Pulmonary artery endothelial cell (primary cell): Measurements from ENCODE around the gene ZNF799. TPM values are rescaled to one million over a fixed set of nuclear protein-coding genes. Genes with fewer than 3 reads are reported as not detected.
"Not testable (repeated sequence)": the region's sequence is repeated elsewhere in the genome, so short reads cannot be mapped to it uniquely, and the experiment has no call there.

ENCODE experiments used
- DNase-seq: peaks from one replicate; pipeline ENCODE4 v3.0.0-alpha.2; 2011; ENCODE audit warnings: low read depth, low spot score
- total RNA-seq: library from RNA; depleted of rRNA; stranded (reverse); fragments of >200 nt; gene quantifications from 2 replicates; pipeline ENCODE4 v1.2.3, GENCODE V29; 2014

ZNF799 gene
- total RNA-seq, 1 donor from 2014 or later, result 4.4 TPM

DNA sequence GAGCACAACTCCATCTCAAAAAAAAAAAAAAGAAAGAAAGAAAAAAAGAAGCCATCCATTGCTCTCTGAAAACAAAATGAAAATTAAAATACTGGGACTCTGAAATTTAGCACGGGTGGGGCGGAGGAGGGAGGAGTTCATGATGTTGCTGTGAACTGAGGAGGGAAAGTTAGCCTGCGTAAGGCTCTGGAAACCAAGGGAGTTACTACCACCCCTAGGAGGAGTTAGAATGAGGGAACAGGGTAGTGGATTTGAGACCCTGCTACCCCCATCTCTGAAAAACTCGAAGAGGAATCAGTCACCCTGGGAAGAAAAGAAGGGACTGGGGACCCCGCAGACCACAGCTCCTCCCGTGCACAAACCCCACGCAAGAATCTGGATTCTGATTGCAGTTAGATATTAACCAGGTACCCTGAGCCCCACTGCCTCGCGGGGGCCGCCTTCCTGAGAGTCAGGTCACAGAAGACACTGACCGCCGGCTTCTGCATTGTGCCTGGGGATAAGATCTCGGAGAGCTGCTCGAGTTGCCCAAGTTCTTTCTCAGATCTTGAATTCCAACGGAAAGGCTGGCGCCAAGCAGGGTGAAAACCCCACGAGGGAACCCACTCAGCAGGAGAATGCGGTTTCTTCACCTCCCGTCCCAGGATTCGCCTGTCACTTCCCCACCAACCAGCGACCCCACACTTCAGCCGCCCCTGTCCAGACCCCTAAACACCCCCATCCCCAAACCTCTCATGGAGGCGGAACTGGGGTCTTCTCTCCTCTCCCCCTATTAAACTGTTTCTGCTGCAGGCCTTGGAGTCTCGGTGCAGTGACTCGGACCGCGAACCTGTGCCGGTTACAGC, 36.5 kb downstream of the ZNF799 start:
- DNase-seq, result no peak

DNA sequence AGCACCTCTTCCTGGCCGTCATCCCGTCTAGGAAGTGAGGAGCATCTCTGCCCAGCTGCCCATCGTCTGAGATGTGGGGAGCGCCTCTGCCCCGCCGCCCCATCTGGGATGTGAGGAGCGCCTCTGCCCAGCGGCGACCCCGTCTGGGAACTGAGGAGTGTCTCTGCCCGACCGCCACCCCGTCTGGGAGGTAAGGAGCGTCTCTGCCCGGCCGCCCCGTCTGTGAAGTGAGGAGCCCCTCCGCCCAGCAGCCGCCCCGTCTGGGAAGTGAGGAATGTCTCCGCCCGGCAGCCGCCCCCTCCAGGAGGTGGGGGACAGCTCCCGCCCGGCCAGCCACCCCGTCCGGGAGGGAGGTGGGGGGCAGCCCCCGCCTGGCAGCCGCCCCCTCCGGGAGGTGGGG, 38.8 kb downstream of the ZNF799 start:
- DNase-seq, result not testable (repeated sequence)

DNA sequence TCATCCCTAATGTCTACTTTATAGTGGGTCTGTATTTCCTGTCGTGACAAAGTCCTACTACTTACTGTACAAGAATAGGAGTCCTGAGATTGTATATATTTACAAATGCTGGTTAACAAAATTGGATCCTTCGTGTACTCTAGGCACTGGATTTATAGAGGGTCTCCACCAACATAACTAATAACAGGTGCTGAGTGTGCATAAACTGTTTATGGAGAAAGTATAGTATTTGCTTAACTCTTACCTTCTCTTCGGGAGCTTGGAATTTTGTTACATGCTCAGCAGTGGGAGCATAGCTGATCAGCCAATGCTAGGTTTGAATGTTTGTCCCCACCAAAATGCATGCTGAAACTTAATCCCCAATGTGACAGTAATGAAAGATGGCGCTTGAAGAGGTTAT, 47.7 kb downstream of the ZNF799 start:
- no peak for DNase-seq

DNA sequence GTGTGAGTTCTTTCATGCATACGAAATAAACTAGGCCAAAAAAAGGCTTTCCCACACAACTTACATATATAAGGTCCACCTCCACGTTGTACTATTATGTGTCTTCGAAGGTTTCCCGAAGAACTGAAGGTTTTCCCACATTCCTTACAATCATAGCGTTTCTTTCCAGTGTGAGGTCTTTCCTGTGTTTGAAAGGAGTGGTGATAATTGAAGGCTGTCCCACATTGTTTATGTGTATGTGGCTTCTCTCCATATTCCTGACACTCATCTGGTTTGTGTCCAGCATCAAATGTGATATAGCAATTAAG, 50.2 kb downstream of the ZNF799 start:
- no peak for DNase-seq

DNA sequence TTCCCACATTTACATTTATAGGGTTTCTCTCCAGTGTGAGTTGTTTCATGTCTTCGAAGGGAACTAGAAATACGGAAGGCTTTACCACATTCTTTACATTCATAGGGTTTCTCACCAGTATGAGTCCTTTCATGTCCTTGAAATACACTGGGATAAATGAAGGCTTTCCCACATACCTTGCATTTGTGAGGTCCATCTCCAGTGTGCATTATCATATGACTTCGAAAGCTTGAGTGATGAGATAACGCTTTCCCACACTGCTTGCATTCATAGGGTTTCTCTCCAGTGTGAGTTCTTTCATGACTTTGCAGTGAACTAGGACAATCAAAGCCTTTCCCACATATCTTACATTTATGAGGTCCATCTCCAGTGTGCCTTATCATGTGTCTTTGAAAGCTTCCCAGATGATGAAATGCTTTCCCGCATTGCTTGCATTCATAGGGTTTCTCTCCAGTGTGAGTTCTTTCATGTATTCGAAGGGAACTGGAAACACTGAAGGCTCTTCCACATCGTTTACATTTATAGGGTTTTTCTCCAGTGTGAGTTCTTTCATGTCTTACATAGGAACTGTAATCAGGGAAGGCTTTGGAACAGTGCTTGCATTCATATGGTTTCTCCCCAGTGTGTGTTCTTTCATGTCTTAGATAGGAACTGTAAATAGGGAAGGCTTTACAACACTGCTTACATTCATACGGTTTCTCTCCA, 50.7 kb downstream of the ZNF799 start:
- DNase-seq, result no peak

DNA sequence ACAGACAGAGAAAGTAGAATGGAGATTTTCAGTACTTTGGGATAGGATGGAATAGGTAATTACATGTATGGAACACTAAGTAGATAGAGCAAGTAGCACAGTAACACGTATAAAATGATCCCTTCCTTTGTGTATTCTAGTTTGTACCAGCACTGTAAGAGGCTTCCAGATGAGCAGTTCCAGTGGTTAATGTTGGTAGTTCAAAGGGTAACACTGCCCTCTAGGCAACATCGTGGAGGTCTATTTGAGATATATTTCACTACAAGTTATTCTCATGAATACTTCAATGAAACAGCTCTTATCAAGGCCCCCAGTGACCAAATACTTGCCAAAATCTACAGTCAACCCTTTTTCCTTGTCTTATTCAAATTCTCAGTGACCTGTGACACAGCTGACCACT, 54.2 kb downstream of the ZNF799 start:
- no peak for DNase-seq

DNA sequence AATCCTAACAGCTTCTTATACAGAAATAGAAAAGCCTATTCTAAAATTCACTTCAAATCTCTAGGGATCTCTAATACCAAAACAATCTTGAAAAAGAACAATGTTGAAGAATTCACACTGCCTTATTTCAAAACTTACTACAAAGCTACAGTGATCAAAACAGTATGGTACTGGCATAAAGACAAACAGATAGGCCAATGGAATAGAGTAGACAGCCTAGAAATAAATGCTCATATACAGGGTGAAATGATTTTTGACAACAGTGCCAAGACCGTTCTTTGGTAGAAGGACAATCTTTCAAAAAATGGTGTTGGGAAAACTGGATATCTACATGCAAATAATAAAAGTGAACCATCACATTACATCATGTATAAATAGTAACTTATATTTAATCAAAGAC, 55.9 kb downstream of the ZNF799 start:
- no peak for DNase-seq

Other genes with a start within 250 kb of the ZNF799 start
- 11.1 and 12.9 TPM in 2 replicates for gene ZNF625, start 244.5 kb downstream of the ZNF799 start, total RNA-seq
- gene ZNF136, start 238.2 kb downstream of the ZNF799 start, total RNA-seq, result 5.5 and 6.2 TPM in 2 replicates
- gene ZNF44, start 106.4 kb downstream of the ZNF799 start, total RNA-seq, result 5.0 and 6.7 TPM in 2 replicates
- gene ZNF563, start 67.6 kb downstream of the ZNF799 start, total RNA-seq, result 1.5 and 3.5 TPM in 2 replicates
- 0.92 and 2.8 TPM in 2 replicates for gene ZNF442, start 35.6 kb downstream of the ZNF799 start, total RNA-seq
- 3.6 and 6.0 TPM in 2 replicates for gene ZNF443, start 39.8 kb upstream of the ZNF799 start, total RNA-seq
- gene ZNF709, start 83.5 kb upstream of the ZNF799 start, total RNA-seq, result 2.6 and 3.9 TPM in 2 replicates
- gene ZNF564, start 150.2 kb upstream of the ZNF799 start, total RNA-seq, result 6.8 and 9.1 TPM in 2 replicates
- gene ZNF490, start 209.5 kb upstream of the ZNF799 start, total RNA-seq, result 6.0 and 9.7 TPM in 2 replicates
- gene ZNF791, start 209.6 kb upstream of the ZNF799 start, total RNA-seq, result 17.4 and 19.4 TPM in 2 replicates